HG03469 (cell line): ENCODE measurements around the gene PIP4K2C.
"Not testable (repeated sequence)": the region's sequence is repeated elsewhere in the genome, so short reads cannot be mapped to it uniquely, and the experiment has no call there.

Experiments used
- ATAC-seq: cut with Tn5 transposase; IDR thresholded peaks from one replicate; pipeline ENCODE4 v1.9.1; 2021; ENCODE audit warnings: mild to moderate bottlenecking, moderate library complexity, moderate number of reproducible peaks; ENCODE audit not compliant: unreplicated experiment

PIP4K2C gene

GRCh38 chr12:57632958-57633840, 42.2 kb downstream of the PIP4K2C start, which contains the start of gene B4GALNT1:
B4GALNT1 (minus strand) TSS chr12:57633201; CDS start chr12:57632132, 1,069 bp downstream.
- ATAC-seq = no peak

GRCh38 chr12:57636731-57637130, 45.7 kb downstream of the PIP4K2C start:
- ATAC-seq = not testable (repeated sequence)

- ATAC-seq = no peak
These were observed 46.4 kb downstream of the PIP4K2C start for GRCh38 chr12:57637364-57637763.

GRCh38 chr12:57638096-57638495, 47.1 kb downstream of the PIP4K2C start:
- ATAC-seq = no peak

GRCh38 chr12:57640175-57641042, 49.4 kb downstream of the PIP4K2C start:
- ATAC-seq = no peak

- no peak for ATAC-seq
These were observed 50.9 kb downstream of the PIP4K2C start for GRCh38 chr12:57641699-57642442.

GRCh38 chr12:57645990-57646658, 55.1 kb downstream of the PIP4K2C start:
- not testable (repeated sequence) for ATAC-seq

GRCh38 chr12:57646659-57647049, 55.7 kb downstream of the PIP4K2C start:
- ATAC-seq = not testable (repeated sequence)
